ENCODE results near the gene ST7.
"Not testable (repeated sequence)": the region's sequence is repeated elsewhere in the genome, so short reads cannot be mapped to it uniquely, and the experiment has no call there.

ST7 gene

GRCh38 chr7:116968631-116969030 lies 15.3 kb downstream of the ST7 start:
- no peak for TF ChIP-seq CTCF (IDR thresholded peaks at IDR 0.05; ENCODE audit: low read depth, low read length)
- no peaks in the 10 kb centered on the region for H3K36me3 ChIP-seq
- H3K9me3 ChIP-seq (ENCODE audit: severe bottlenecking): no peaks in the 10 kb centered on the region
- H3K27me3 ChIP-seq (ENCODE audit: insufficient read depth, low read depth, severe bottlenecking): peaks cover 78% of the 10 kb centered on the region
- DNase-seq: no peak
- H3K4me3 ChIP-seq (ENCODE audit: low read depth, low read length): no peak overlapping the region
- no peak overlapping the region for H3K27ac ChIP-seq

- peaks cover 1% of the 10 kb centered on the region for H3K9me3 ChIP-seq (ENCODE audit: severe bottlenecking)
- H3K27me3 ChIP-seq (ENCODE audit: insufficient read depth, low read depth, severe bottlenecking): peaks cover 72% of the 10 kb centered on the region
- DNase-seq: no peak
- no peak for TF ChIP-seq CTCF (IDR thresholded peaks at IDR 0.05; ENCODE audit: low read depth, low read length)
- H3K4me3 ChIP-seq (ENCODE audit: low read depth, low read length): no peak overlapping the region
- no peaks in the 10 kb centered on the region for H3K36me3 ChIP-seq
- no peak overlapping the region for H3K27ac ChIP-seq
Observed at GRCh38 chr7:116969371-116969902, 16.1 kb downstream of the ST7 start.

- Histone ChIP-seq H3K4me3 (ENCODE audit: low read depth, low read length) (no peak overlapping the region), H3K27me3 (ENCODE audit: insufficient read depth, low read depth, severe bottlenecking) (peaks cover 71% of the 10 kb centered on the region), H3K36me3 (no peaks in the 10 kb centered on the region), H3K27ac (no peak overlapping the region), H3K9me3 (ENCODE audit: severe bottlenecking) (peaks cover 9% of the 10 kb centered on the region)
- no peak for TF ChIP-seq CTCF (IDR thresholded peaks at IDR 0.05; ENCODE audit: low read depth, low read length)
- no peak for DNase-seq
Observed at GRCh38 chr7:116970238-116970910, 17.1 kb downstream of the ST7 start.

GRCh38 chr7:116971153-116971552 lies 17.9 kb downstream of the ST7 start:
- not testable (repeated sequence) for H3K4me3 ChIP-seq (ENCODE audit: low read depth, low read length); H3K9me3 ChIP-seq (ENCODE audit: severe bottlenecking); H3K36me3 ChIP-seq; H3K27ac ChIP-seq; DNase-seq
- peaks cover 73% of the 10 kb centered on the region for H3K27me3 ChIP-seq (ENCODE audit: insufficient read depth, low read depth, severe bottlenecking)

- peaks cover 75% of the 10 kb centered on the region for H3K27me3 ChIP-seq (ENCODE audit: insufficient read depth, low read depth, severe bottlenecking)
- peaks cover 9% of the 10 kb centered on the region for H3K9me3 ChIP-seq (ENCODE audit: severe bottlenecking)
- H3K4me3 ChIP-seq (ENCODE audit: low read depth, low read length): no peak overlapping the region
- no peak for DNase-seq
- H3K27ac ChIP-seq: no peak overlapping the region
- H3K36me3 ChIP-seq: no peaks in the 10 kb centered on the region
- no peak for TF ChIP-seq CTCF (IDR thresholded peaks at IDR 0.05; ENCODE audit: low read depth, low read length)
Observed at GRCh38 chr7:116971869-116972268, 18.6 kb downstream of the ST7 start.

- H3K36me3 ChIP-seq; DNase-seq; H3K4me3 ChIP-seq (ENCODE audit: low read depth, low read length); H3K27ac ChIP-seq; H3K9me3 ChIP-seq (ENCODE audit: severe bottlenecking): not testable (repeated sequence)
- peaks cover 76% of the 10 kb centered on the region for H3K27me3 ChIP-seq (ENCODE audit: insufficient read depth, low read depth, severe bottlenecking)
Observed at GRCh38 chr7:116975024-116975423, 21.7 kb downstream of the ST7 start.

GRCh38 chr7:116977172-116977571 lies 23.9 kb downstream of the ST7 start:
- no peak for TF ChIP-seq CTCF (IDR thresholded peaks at IDR 0.05; ENCODE audit: low read depth, low read length)
- H3K4me3 ChIP-seq (ENCODE audit: low read depth, low read length): no peak overlapping the region

More at GRCh38 chr7:116977172-116977571, 23.9 kb downstream of the ST7 start:
- peaks cover 81% of the 10 kb centered on the region for H3K27me3 ChIP-seq (ENCODE audit: insufficient read depth, low read depth, severe bottlenecking)
- H3K27ac ChIP-seq: no peak overlapping the region
- H3K9me3 ChIP-seq (ENCODE audit: severe bottlenecking): peaks cover 9% of the 10 kb centered on the region
- no peak for DNase-seq
- no peaks in the 10 kb centered on the region for H3K36me3 ChIP-seq
